Testis (tissue), 3 donors: ENCODE data around the gene GSTT2. TPM values are rescaled to one million over a fixed set of nuclear protein-coding genes. Genes with fewer than 3 reads are reported as not detected.

ENCODE experiments used
- DNase-seq: peaks from one replicate; pipeline ENCODE4 v3.0.0-alpha.2; 2019
- H3K27ac ChIP-seq, 2 donors: fragments of 200-600 bp; sonication (generic); one replicate each; pipeline ENCODE4 v1.5.1; 2019
- H3K27me3 ChIP-seq: fragments of 200-600 bp; sonication (generic); one replicate; pipeline ENCODE4 v1.5.1; 2019
- H3K36me3 ChIP-seq: fragments of 200-600 bp; sonication (generic); one replicate; pipeline ENCODE4 v1.5.1; 2017; ENCODE audit warnings: low read depth; ENCODE audit errors: missing control alignments
- H3K4me1 ChIP-seq: fragments of 200-600 bp; sonication (generic); one replicate; pipeline ENCODE4 v1.5.1; 2019
- H3K4me3 ChIP-seq, 2 donors: fragments of 200-600 bp; sonication (generic); one replicate each; pipeline ENCODE4 v1.5.1; 2017 to 2019
- H3K9me3 ChIP-seq: fragments of 200-600 bp; sonication (generic); one replicate; pipeline ENCODE4 v1.5.1; 2017
- POLR2A ChIP-seq: fragments of 450-650 bp; IDR thresholded peaks from one replicate; pipeline ENCODE4 v1.6.1; 2017; ENCODE audit warnings: antibody characterized with exemption, mild to moderate bottlenecking, moderate library complexity
- intact Hi-C: fragments of 100-400 bp; cut with DNase I; formaldehyde crosslinking; loops from one replicate; pipeline ENCODE4 v1.15.1; 2023; ENCODE audit warnings: low total_unique reads
- polyA plus RNA-seq: library from polyadenylated mRNA; stranded (reverse); fragments of 350-450 nt; fragmentation: Illumina TruSeq; extraction: RNeasy Lipid Tissue Mini Kit (QIAGEN cat#74804); gene quantifications from one replicate; pipeline ENCODE4 v1.2.3, GENCODE V29; 2014; ENCODE audit warnings: low read depth, low replicate concordance; ENCODE audit not compliant: insufficient read depth
- total RNA-seq, 2 donors: library from RNA; depleted of rRNA; stranded (reverse); fragments of >200 nt; gene quantifications; one replicate each; pipeline ENCODE4 v1.2.3, GENCODE V29; 2016
- TF ChIP-seq, protein P1 (sequence below), 3 experiments: fragments of 450-650 bp in 2 of 3; fragments of 200-600 bp in 1 of 3; sonication (generic) in 1 of 3; IDR thresholded peaks; one replicate each; pipeline ENCODE4 v1.5.1; 2016 to 2019; ENCODE audit warnings: antibody characterized with exemption in 3 of 3, mild to moderate bottlenecking in 2 of 3, moderate library complexity in 1 of 3

The GSTT2 gene
- total and polyA plus RNA-seq, 3 donors from 2014 or later, result 0.68 TPM; not detected in 2

DNA sequence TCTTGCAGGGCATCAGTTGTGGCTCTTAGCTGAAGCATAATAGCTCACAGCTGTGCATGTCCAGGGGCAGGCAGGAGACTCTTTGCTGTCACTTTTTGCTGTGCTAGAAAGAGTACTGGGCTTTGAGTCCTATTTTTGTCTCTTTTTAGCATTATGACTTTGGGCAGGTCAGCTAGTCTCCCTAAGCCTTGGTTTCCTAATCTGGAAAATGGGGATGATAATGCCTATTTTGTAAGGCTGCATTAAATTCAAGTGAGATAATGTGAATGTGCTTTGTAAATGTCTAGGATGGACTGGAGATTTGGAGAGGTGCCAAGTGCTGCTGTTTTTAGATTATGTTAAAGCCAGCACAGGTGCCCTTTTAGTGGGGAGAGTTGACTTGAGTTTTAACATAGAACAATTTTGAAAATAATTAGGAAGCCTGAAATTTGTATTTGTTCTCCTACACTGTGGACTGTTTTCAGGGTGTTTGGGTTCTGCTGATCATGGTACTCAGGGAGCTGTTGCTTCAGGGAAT, 50.3 kb downstream of the GSTT2 start:
- Histone ChIP-seq H3K9me3 (no peaks in the 10 kb centered on the region), H3K4me1 (no peaks in the 10 kb centered on the region), H3K27me3 (no peaks in the 10 kb centered on the region), H3K36me3 (no peaks in the 10 kb centered on the region), H3K27ac (no peak overlapping the region), H3K4me3 (no peak overlapping the region)
- no peak for TF ChIP-seq POLR2A
- TF ChIP-seq, protein P1, sequence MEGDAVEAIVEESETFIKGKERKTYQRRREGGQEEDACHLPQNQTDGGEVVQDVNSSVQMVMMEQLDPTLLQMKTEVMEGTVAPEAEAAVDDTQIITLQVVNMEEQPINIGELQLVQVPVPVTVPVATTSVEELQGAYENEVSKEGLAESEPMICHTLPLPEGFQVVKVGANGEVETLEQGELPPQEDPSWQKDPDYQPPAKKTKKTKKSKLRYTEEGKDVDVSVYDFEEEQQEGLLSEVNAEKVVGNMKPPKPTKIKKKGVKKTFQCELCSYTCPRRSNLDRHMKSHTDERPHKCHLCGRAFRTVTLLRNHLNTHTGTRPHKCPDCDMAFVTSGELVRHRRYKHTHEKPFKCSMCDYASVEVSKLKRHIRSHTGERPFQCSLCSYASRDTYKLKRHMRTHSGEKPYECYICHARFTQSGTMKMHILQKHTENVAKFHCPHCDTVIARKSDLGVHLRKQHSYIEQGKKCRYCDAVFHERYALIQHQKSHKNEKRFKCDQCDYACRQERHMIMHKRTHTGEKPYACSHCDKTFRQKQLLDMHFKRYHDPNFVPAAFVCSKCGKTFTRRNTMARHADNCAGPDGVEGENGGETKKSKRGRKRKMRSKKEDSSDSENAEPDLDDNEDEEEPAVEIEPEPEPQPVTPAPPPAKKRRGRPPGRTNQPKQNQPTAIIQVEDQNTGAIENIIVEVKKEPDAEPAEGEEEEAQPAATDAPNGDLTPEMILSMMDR (IDR thresholded peaks at IDR 0.05), result no peak
- intact Hi-C loops, result no loop called here
- DNase-seq, result no peak

Other genes starting within 250 kb of the GSTT2 start
- 1 to 10 TPM; 7.2 to 8.7 TPM for gene ZNF70, start 229.0 kb upstream of the GSTT2 start, total RNA-seq
- 2.9 TPM for gene ZNF70, start 229.0 kb upstream of the GSTT2 start, polyA plus RNA-seq
- gene VPREB3, start 225.7 kb upstream of the GSTT2 start, total RNA-seq, result under 1 TPM in 1 of 2 donors, not detected in 1; 0.68 TPM
- 1.2 TPM for gene VPREB3, start 225.7 kb upstream of the GSTT2 start, polyA plus RNA-seq
- gene C22orf15, start 217.1 kb upstream of the GSTT2 start, total RNA-seq, result 1 to 10 TPM in 1 of 2 donors, under 1 TPM in 1; 0.68 to 2.4 TPM
- gene C22orf15, start 217.1 kb upstream of the GSTT2 start, polyA plus RNA-seq, result 8.8 TPM
- 10 to 100 TPM; 24.0 to 30.2 TPM for gene CHCHD10, start 212.2 kb upstream of the GSTT2 start, total RNA-seq
- gene CHCHD10, start 212.2 kb upstream of the GSTT2 start, polyA plus RNA-seq, result 74.8 TPM
- 10 to 100 TPM; 32.4 to 36.1 TPM for gene MMP11, start 207.3 kb upstream of the GSTT2 start, total RNA-seq
- 13.6 TPM for gene MMP11, start 207.3 kb upstream of the GSTT2 start, polyA plus RNA-seq
- gene SMARCB1, start 193.2 kb upstream of the GSTT2 start, total RNA-seq, result 100 to 1,000 TPM; 158 to 165 TPM
- gene SMARCB1, start 193.2 kb upstream of the GSTT2 start, polyA plus RNA-seq, result 160 TPM
- gene DERL3, start 141.1 kb upstream of the GSTT2 start, total RNA-seq, result 10 to 100 TPM; 14.9 to 16.2 TPM
- gene DERL3, start 141.1 kb upstream of the GSTT2 start, polyA plus RNA-seq, result 48.7 TPM
- 10 to 100 TPM; 21.8 to 22.7 TPM for gene SLC2A11, start 122.3 kb upstream of the GSTT2 start, total RNA-seq
- gene SLC2A11, start 122.3 kb upstream of the GSTT2 start, polyA plus RNA-seq, result 14.3 TPM
- 100 to 1,000 TPM; 239 to 472 TPM for gene MIF, start 85.8 kb upstream of the GSTT2 start, total RNA-seq
- gene MIF, start 85.8 kb upstream of the GSTT2 start, polyA plus RNA-seq, result 177 TPM
- gene GSTT2B, start 18.9 kb upstream of the GSTT2 start, total RNA-seq, result 1 to 10 TPM in 1 of 2 donors, under 1 TPM in 1; 0.87 to 7.9 TPM
- gene GSTT2B, start 18.9 kb upstream of the GSTT2 start, polyA plus RNA-seq, result 1.4 TPM
- 1 to 10 TPM in 1 of 2 donors, not detected in 1; 2.2 TPM for gene DDTL, start 13.2 kb upstream of the GSTT2 start, total RNA-seq
- 0.30 TPM for gene DDTL, start 13.2 kb upstream of the GSTT2 start, polyA plus RNA-seq
- gene DDT, start 5.7 kb upstream of the GSTT2 start, total RNA-seq, result 10 to 100 TPM; 80.0 to 80.5 TPM
- 79.7 TPM for gene DDT, start 5.7 kb upstream of the GSTT2 start, polyA plus RNA-seq
- 1 to 10 TPM; 3.0 to 7.6 TPM for gene GSTT4, start 25.3 kb downstream of the GSTT2 start, total RNA-seq
- 22.8 TPM for gene GSTT4, start 25.3 kb downstream of the GSTT2 start, polyA plus RNA-seq
- 100 to 1,000 TPM in 1 of 2 donors, 10 to 100 TPM in 1; 95.8 to 136 TPM for gene CABIN1, start 31.2 kb downstream of the GSTT2 start, total RNA-seq
- gene CABIN1, start 31.2 kb downstream of the GSTT2 start, polyA plus RNA-seq, result 67.1 TPM
- gene SUSD2, start 201.4 kb downstream of the GSTT2 start, total RNA-seq, result 10 to 100 TPM in 1 of 2 donors, 1 to 10 TPM in 1; 5.7 to 11.9 TPM
- gene SUSD2, start 201.4 kb downstream of the GSTT2 start, polyA plus RNA-seq, result 5.3 TPM